Thymus (tissue), 11 donors: ENCODE results near the gene SLC22A1. TPM values are rescaled to one million over a fixed set of nuclear protein-coding genes. Genes with fewer than 3 reads are reported as not detected.

ENCODE experiments used
- DNase-seq, 9 donors: peaks; one replicate each; pipeline ENCODE4 v3.0.0-alpha.2; 2013; ENCODE audit warnings: low spot score in 9 of 9, low read depth in 6 of 9, missing footprints in 1 of 9
- H3K27ac ChIP-seq, 2 donors: one replicate each; pipeline ENCODE4 v1.5.1; 2013; ENCODE audit warnings: control low read depth in 1 of 2, low read depth in 1 of 2, low read length in 1 of 2, mild to moderate bottlenecking in 1 of 2, moderate library complexity in 1 of 2
- H3K27me3 ChIP-seq, 2 donors: one replicate each; pipeline ENCODE4 v1.5.1; 2013; ENCODE audit warnings: low read length in 1 of 2; ENCODE audit not compliant: control insufficient read depth in 2 of 2, insufficient read depth in 1 of 2
- H3K36me3 ChIP-seq, 2 donors: one replicate each; pipeline ENCODE4 v1.5.1; 2013; ENCODE audit warnings: low read length in 1 of 2, mild to moderate bottlenecking in 1 of 2, moderate library complexity in 1 of 2; ENCODE audit not compliant: control insufficient read depth in 2 of 2, insufficient read depth in 2 of 2
- H3K4me1 ChIP-seq, 2 donors: one replicate each; pipeline ENCODE4 v1.5.1; 2013; ENCODE audit warnings: low read length in 2 of 2; ENCODE audit not compliant: control insufficient read depth in 2 of 2, insufficient read depth in 2 of 2
- H3K4me3 ChIP-seq, 2 donors: one replicate each; pipeline ENCODE4 v1.5.1; 2013; ENCODE audit warnings: low read length in 2 of 2, control low read depth in 1 of 2, mild to moderate bottlenecking in 1 of 2
- H3K9me3 ChIP-seq, 2 donors: one replicate each; pipeline ENCODE4 v1.5.1; 2013; ENCODE audit warnings: low read length in 1 of 2, mild to moderate bottlenecking in 1 of 2; ENCODE audit not compliant: control insufficient read depth in 2 of 2, insufficient read depth in 1 of 2
- WGBS: extraction: QIAGEN DNeasy Blood & Tissue Kit; methylation state at CpG from one replicate; pipeline ENCODE4 v1.1.7; 2013; 5-methylcytosine and 5-hydroxymethylcytosine counted together
- polyA plus RNA-seq: library from polyadenylated mRNA; stranded (reverse); fragments of 200-250 nt; gene quantifications from one replicate; pipeline ENCODE4 v1.2.3, GENCODE V29; 2013
- total RNA-seq: library from RNA; stranded (reverse); fragments of 120-200 nt; gene quantifications from one replicate; pipeline ENCODE4 v1.2.4, GENCODE V29; 2013
- donor health status: healthy.

The SLC22A1 gene
- total and polyA plus RNA-seq, 2 donors, result 0.28 to 1.7 TPM

- H3K36me3 ChIP-seq, result no peaks in the 10 kb centered on the region
- DNase-seq, result no peak
- H3K4me3 ChIP-seq, result no peak overlapping the region
- H3K4me1 ChIP-seq, result no peaks in the 10 kb centered on the region
- no peak overlapping the region for H3K27ac ChIP-seq
- H3K9me3 ChIP-seq, result peaks cover 0 to 9% of the 10 kb centered on the region in 2 donors
- no peaks in the 10 kb centered on the region for H3K27me3 ChIP-seq
- 88% methylated on average over 1 of the region's 1 CpG for WGBS
Measured at GRCh38 chr6:160190081-160190480, 68.5 kb downstream of the SLC22A1 start.

GRCh38 chr6:160190973-160191372 is 69.4 kb downstream of the SLC22A1 start:
- Histone ChIP-seq H3K4me3 (no peak overlapping the region), H3K4me1 (no peaks in the 10 kb centered on the region), H3K36me3 (no peaks in the 10 kb centered on the region), H3K27ac (no peak overlapping the region), H3K9me3 (peaks cover 0 to 9% of the 10 kb centered on the region in 2 donors), H3K27me3 (no peaks in the 10 kb centered on the region)
- DNase-seq, result no peak

- Histone ChIP-seq H3K36me3 (no peaks in the 10 kb centered on the region), H3K9me3 (peaks cover 0 to 9% of the 10 kb centered on the region in 2 donors), H3K4me1 (no peaks in the 10 kb centered on the region), H3K27me3 (no peaks in the 10 kb centered on the region), H3K4me3 (no peak overlapping the region), H3K27ac (no peak overlapping the region)
- DNase-seq, result no peak
- WGBS, result 94% methylated on average over 1 of the region's 1 CpG
Measured at GRCh38 chr6:160192840-160193239, 71.2 kb downstream of the SLC22A1 start.

- peaks cover 0 to 9% of the 10 kb centered on the region in 2 donors for H3K9me3 ChIP-seq
- no peak overlapping the region for H3K4me3 ChIP-seq
- 90% methylated on average over 1 of the region's 1 CpG for WGBS
- no peaks in the 10 kb centered on the region for H3K4me1 ChIP-seq
- H3K27ac ChIP-seq, result no peak overlapping the region
- DNase-seq, result no peak
- H3K36me3 ChIP-seq, result no peaks in the 10 kb centered on the region
- H3K27me3 ChIP-seq, result no peaks in the 10 kb centered on the region
Measured at GRCh38 chr6:160194808-160195207, 73.2 kb downstream of the SLC22A1 start.

- Histone ChIP-seq H3K9me3 (no peaks in the 10 kb centered on the region), H3K27me3 (no peaks in the 10 kb centered on the region), H3K4me1 (no peaks in the 10 kb centered on the region), H3K36me3 (no peaks in the 10 kb centered on the region), H3K27ac (no peak overlapping the region), H3K4me3 (no peak overlapping the region)
- no peak for DNase-seq
Measured at GRCh38 chr6:160197662-160198061, 76.0 kb downstream of the SLC22A1 start.

GRCh38 chr6:160198606-160199211 is 77.1 kb downstream of the SLC22A1 start:
- Histone ChIP-seq H3K27me3 (no peaks in the 10 kb centered on the region), H3K4me1 (no peaks in the 10 kb centered on the region), H3K27ac (no peak overlapping the region), H3K9me3 (no peaks in the 10 kb centered on the region), H3K36me3 (no peaks in the 10 kb centered on the region), H3K4me3 (no peak overlapping the region)
- WGBS, result 10% methylated on average over 3 of the region's 3 CpGs
- DNase-seq, result no peak

- no peaks in the 10 kb centered on the region for H3K4me1 ChIP-seq
- H3K27ac ChIP-seq, result no peak overlapping the region
- DNase-seq, result no peak
- H3K4me3 ChIP-seq, result no peak overlapping the region
- WGBS, result 92% methylated on average over 2 of the region's 2 CpGs
- no peaks in the 10 kb centered on the region for H3K9me3 ChIP-seq
- no peaks in the 10 kb centered on the region for H3K36me3 ChIP-seq
- no peaks in the 10 kb centered on the region for H3K27me3 ChIP-seq
Measured at GRCh38 chr6:160201061-160201460, 79.4 kb downstream of the SLC22A1 start.

GRCh38 chr6:160202411-160202810 is 80.8 kb downstream of the SLC22A1 start:
- WGBS, result 69% methylated on average over 2 of the region's 2 CpGs
- no peak for DNase-seq
- H3K27me3 ChIP-seq, result no peaks in the 10 kb centered on the region

GRCh38 chr6:160203076-160203475 is 81.5 kb downstream of the SLC22A1 start:
- Histone ChIP-seq H3K9me3 (peaks cover 0 to 3% of the 10 kb centered on the region in 2 donors), H3K36me3 (no peaks in the 10 kb centered on the region), H3K27ac (no peak overlapping the region), H3K4me3 (no peak overlapping the region), H3K27me3 (no peaks in the 10 kb centered on the region), H3K4me1 (no peaks in the 10 kb centered on the region)
- 90% methylated on average over 3 of the region's 3 CpGs for WGBS
- no peak for DNase-seq

More at GRCh38 chr6:160202411-160202810, 80.8 kb downstream of the SLC22A1 start:
- H3K36me3 ChIP-seq, result no peaks in the 10 kb centered on the region
- peaks cover 0 to 2% of the 10 kb centered on the region in 2 donors for H3K9me3 ChIP-seq
- H3K27ac ChIP-seq, result no peak overlapping the region
- no peak overlapping the region for H3K4me3 ChIP-seq
- H3K4me1 ChIP-seq, result no peaks in the 10 kb centered on the region
